ENCODE data around the gene PTPN1.

The PTPN1 gene

DNA sequence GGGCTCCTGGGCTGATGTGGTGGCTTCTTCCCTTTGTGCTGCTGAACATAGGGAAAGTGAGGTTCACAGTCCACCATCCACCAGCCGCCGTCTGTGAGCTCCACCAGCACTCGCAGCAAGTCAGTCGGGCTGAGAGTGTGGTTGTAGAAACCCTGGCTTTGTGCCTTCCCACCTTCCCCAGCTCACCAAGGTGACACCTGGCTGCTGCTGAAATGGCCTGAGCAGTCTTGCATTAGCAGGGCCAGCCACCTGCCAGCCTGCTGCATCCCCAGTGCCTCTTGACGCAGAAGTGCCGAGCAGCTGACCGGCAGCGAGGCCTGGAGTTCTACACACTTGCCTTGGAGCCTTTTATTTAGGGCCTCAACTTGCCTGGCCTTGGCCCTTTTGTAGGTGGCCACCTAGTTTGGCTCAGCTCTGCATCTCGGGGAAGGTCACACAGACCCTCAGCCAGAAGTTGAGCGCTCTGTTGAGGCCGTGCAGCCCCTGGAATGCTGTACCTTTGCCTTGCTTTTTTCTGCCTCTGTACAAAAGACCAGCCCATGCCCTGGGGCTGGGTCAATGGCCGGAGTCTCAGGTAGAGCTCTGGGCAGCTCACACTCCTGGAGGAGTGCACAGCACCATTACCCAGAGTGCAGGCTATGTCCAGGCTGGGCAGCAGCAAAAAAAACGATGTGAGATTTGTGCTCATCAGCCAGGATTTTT, 76.5 kb downstream of the PTPN1 start:
- Histone ChIP-seq H3K4me1 (ENCODE audit: insufficient read depth, low read length) (no peaks in the 10 kb centered on the region), H3K9ac (ENCODE audit: low read depth, low read length) (no peak overlapping the region), H3K36me3 (ENCODE audit: insufficient read depth, low read depth, low read length) (peaks cover 37% of the 10 kb centered on the region), H3K9me3 (ENCODE audit: insufficient read depth, low read depth, low read length) (no peaks in the 10 kb centered on the region), H3K27ac (ENCODE audit: low read length) (no peak overlapping the region), H3K4me3 (ENCODE audit: low read length) (no peak overlapping the region), H3K27me3 (ENCODE audit: insufficient read depth, low read length) (no peaks in the 10 kb centered on the region)

GRCh38 chr20:50587291-50587961, 77.2 kb downstream of the PTPN1 start:
- no peaks in the 10 kb centered on the region for H3K27me3 ChIP-seq (ENCODE audit: insufficient read depth, low read length)
- no peak overlapping the region for H3K9ac ChIP-seq (ENCODE audit: low read depth, low read length)
- peaks cover 31% of the 10 kb centered on the region for H3K36me3 ChIP-seq (ENCODE audit: insufficient read depth, low read depth, low read length)
- no peak overlapping the region for H3K4me3 ChIP-seq (ENCODE audit: low read length)
- no peak overlapping the region for H3K27ac ChIP-seq (ENCODE audit: low read length)
- no peaks in the 10 kb centered on the region for H3K4me1 ChIP-seq (ENCODE audit: insufficient read depth, low read length)
- no peaks in the 10 kb centered on the region for H3K9me3 ChIP-seq (ENCODE audit: insufficient read depth, low read depth, low read length)

- Histone ChIP-seq H3K4me3 (ENCODE audit: low read length) (no peak overlapping the region), H3K27me3 (ENCODE audit: insufficient read depth, low read length) (no peaks in the 10 kb centered on the region), H3K36me3 (ENCODE audit: insufficient read depth, low read depth, low read length) (peaks cover 24% of the 10 kb centered on the region), H3K9ac (ENCODE audit: low read depth, low read length) (no peak overlapping the region), H3K9me3 (ENCODE audit: insufficient read depth, low read depth, low read length) (no peaks in the 10 kb centered on the region), H3K27ac (ENCODE audit: low read length) (no peak overlapping the region), H3K4me1 (ENCODE audit: insufficient read depth, low read length) (no peaks in the 10 kb centered on the region)
Observed at GRCh38 chr20:50588034-50588736, 78.0 kb downstream of the PTPN1 start.

DNA sequence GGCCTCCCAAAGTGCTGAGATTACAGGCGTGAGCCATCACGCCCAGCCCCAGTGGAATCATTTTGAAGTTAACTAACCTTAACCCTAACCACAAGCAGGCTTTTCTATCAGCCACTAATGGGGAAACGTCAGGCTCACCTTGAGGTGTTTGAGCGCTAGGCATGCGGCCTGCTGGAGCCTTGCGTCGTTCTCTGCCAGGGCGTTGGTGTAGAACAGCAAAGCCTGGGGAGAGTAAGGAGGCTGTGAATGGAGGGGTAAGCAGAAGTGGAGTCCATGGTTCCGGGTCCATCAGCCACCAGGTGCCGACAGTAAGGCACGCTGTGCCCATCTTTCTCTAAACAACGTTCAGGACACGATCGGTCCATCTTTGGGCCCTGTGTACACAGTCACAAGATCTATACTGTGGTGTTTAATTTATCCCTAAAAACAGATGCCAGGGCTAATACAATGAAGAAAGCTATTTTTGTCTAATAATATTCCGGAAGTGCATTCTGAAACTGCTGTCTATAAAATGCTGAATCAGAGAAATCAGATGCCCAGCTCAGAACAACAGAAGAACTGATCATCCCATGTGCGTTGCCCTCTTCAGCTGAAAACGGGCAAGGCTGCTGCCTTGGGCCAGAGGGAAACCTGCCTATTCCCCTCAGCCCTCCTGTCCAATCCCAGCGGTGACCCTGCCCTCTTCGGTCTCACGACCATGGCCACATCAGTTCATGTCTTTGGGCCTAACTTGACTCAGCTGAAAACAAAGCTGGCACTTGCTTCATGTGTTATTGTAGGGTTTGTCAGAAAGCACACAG, 79.6 kb downstream of the PTPN1 start:
- no peak overlapping the region for H3K4me3 ChIP-seq (ENCODE audit: low read length)
- no peaks in the 10 kb centered on the region for H3K4me1 ChIP-seq (ENCODE audit: insufficient read depth, low read length)
- no peaks in the 10 kb centered on the region for H3K9me3 ChIP-seq (ENCODE audit: insufficient read depth, low read depth, low read length)
- H3K27ac ChIP-seq (ENCODE audit: low read length), result no peak overlapping the region
- H3K9ac ChIP-seq (ENCODE audit: low read depth, low read length), result no peak overlapping the region
- H3K36me3 ChIP-seq (ENCODE audit: insufficient read depth, low read depth, low read length), result peaks cover 15% of the 10 kb centered on the region; the same call in 1 of the 2 replicates
- no peaks in the 10 kb centered on the region for H3K27me3 ChIP-seq (ENCODE audit: insufficient read depth, low read length)

- H3K9ac ChIP-seq (ENCODE audit: low read depth, low read length), result no peak overlapping the region
- H3K36me3 ChIP-seq (ENCODE audit: insufficient read depth, low read depth, low read length), result peaks cover 15% of the 10 kb centered on the region; the same call in 1 of the 2 replicates
- no peak overlapping the region for H3K27ac ChIP-seq (ENCODE audit: low read length)
- H3K4me1 ChIP-seq (ENCODE audit: insufficient read depth, low read length), result no peaks in the 10 kb centered on the region
- H3K4me3 ChIP-seq (ENCODE audit: low read length), result no peak overlapping the region
- H3K27me3 ChIP-seq (ENCODE audit: insufficient read depth, low read length), result no peaks in the 10 kb centered on the region
- H3K9me3 ChIP-seq (ENCODE audit: insufficient read depth, low read depth, low read length), result no peaks in the 10 kb centered on the region
Observed at GRCh38 chr20:50590348-50590664, 80.1 kb downstream of the PTPN1 start.

GRCh38 chr20:50591233-50591852, 81.2 kb downstream of the PTPN1 start:
- no peak overlapping the region for H3K9ac ChIP-seq (ENCODE audit: low read depth, low read length)
- no peak overlapping the region for H3K27ac ChIP-seq (ENCODE audit: low read length)
- peaks cover 6% of the 10 kb centered on the region; the same call in 1 of the 2 replicates for H3K4me1 ChIP-seq (ENCODE audit: insufficient read depth, low read length)
- H3K4me3 ChIP-seq (ENCODE audit: low read length), result no peak overlapping the region
- peaks cover 12% of the 10 kb centered on the region; the same call in 1 of the 2 replicates for H3K36me3 ChIP-seq (ENCODE audit: insufficient read depth, low read depth, low read length)
- H3K9me3 ChIP-seq (ENCODE audit: insufficient read depth, low read depth, low read length), result no peaks in the 10 kb centered on the region
- no peaks in the 10 kb centered on the region for H3K27me3 ChIP-seq (ENCODE audit: insufficient read depth, low read length)

DNA sequence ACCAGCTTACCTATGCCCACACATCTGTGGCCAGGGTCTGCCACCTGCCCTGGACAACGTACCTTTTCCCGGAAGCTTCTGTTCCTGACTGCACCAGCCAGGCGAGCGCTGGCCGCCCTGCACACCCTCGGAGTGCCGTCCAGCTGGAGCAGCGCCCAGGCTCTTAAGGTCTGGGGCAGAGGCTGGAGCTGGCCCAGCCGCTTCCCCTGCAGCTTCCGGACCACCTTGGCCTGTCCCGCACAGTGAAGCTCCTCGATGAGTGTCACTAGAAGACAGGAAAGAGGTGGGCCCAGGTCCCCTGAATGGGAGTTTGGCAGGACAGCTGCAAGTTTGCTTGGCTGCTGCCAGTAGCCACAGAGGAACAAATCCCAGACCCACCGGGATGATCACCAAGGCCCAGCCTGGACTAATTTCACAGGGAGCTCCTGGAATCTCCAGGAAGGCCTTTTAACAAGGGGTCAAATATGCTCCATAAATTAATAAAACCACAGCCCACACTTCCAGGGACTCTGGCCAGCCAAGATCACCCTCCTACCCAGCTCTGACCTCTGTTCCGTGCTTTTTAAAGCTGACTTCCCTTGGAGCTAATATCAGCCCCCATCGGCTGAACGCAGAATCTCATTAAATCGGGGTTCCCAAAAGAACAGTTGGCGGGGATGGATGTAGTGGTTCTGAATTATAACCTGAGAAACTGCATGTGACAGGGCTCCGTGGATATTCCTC, 82.3 kb downstream of the PTPN1 start:
- Histone ChIP-seq H3K36me3 (ENCODE audit: insufficient read depth, low read depth, low read length) (0 out of 2 replicates have a peak, but pooled peaks cover 4% of the 10 kb centered on the region), H3K4me1 (ENCODE audit: insufficient read depth, low read length) (peaks cover 9% of the 10 kb centered on the region; the same call in 1 of the 2 replicates), H3K27ac (ENCODE audit: low read length) (no peak overlapping the region), H3K9me3 (ENCODE audit: insufficient read depth, low read depth, low read length) (no peaks in the 10 kb centered on the region), H3K4me3 (ENCODE audit: low read length) (no peak overlapping the region), H3K9ac (ENCODE audit: low read depth, low read length) (no peak overlapping the region), H3K27me3 (ENCODE audit: insufficient read depth, low read length) (no peaks in the 10 kb centered on the region)

DNA sequence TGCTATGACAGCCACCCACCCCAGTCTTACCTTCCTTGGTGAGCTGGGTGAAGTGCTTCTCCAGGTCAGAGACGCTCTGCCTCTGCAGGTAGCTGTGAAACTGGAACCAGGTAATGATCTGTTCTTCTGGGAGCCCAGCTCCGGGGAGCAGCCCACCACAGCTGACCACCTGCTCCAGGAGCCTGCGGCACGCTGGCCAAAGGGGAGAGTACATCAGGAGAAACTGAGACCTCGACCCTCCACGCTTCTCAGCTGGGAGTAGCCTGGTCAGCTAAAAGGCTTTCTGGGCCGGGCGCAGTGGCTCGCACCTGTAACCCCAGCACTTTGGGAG, 82.8 kb downstream of the PTPN1 start:
- H3K9me3 ChIP-seq (ENCODE audit: insufficient read depth, low read depth, low read length), result no peaks in the 10 kb centered on the region
- H3K36me3 ChIP-seq (ENCODE audit: insufficient read depth, low read depth, low read length), result 0 out of 2 replicates have a peak, but pooled peaks cover 4% of the 10 kb centered on the region
- no peaks in the 10 kb centered on the region for H3K27me3 ChIP-seq (ENCODE audit: insufficient read depth, low read length)
- H3K4me1 ChIP-seq (ENCODE audit: insufficient read depth, low read length), result peaks cover 9% of the 10 kb centered on the region; the same call in 1 of the 2 replicates
- no peak overlapping the region for H3K9ac ChIP-seq (ENCODE audit: low read depth, low read length)
- H3K4me3 ChIP-seq (ENCODE audit: low read length), result no peak overlapping the region
- H3K27ac ChIP-seq (ENCODE audit: low read length), result no peak overlapping the region

GRCh38 chr20:50594231-50594590, 84.0 kb downstream of the PTPN1 start:
- no peaks in the 10 kb centered on the region for H3K27me3 ChIP-seq (ENCODE audit: insufficient read depth, low read length)
- no peak overlapping the region for H3K4me3 ChIP-seq (ENCODE audit: low read length)
- H3K9me3 ChIP-seq (ENCODE audit: insufficient read depth, low read depth, low read length), result no peaks in the 10 kb centered on the region
- no peak overlapping the region for H3K27ac ChIP-seq (ENCODE audit: low read length)
- 0 out of 2 replicates have a peak, but pooled peaks cover 4% of the 10 kb centered on the region for H3K36me3 ChIP-seq (ENCODE audit: insufficient read depth, low read depth, low read length)
- H3K9ac ChIP-seq (ENCODE audit: low read depth, low read length), result no peak overlapping the region
- peaks cover 9% of the 10 kb centered on the region; the same call in 1 of the 2 replicates for H3K4me1 ChIP-seq (ENCODE audit: insufficient read depth, low read length)

- Histone ChIP-seq H3K27ac (ENCODE audit: low read length) (no peak overlapping the region), H3K9me3 (ENCODE audit: insufficient read depth, low read depth, low read length) (no peaks in the 10 kb centered on the region), H3K4me1 (ENCODE audit: insufficient read depth, low read length) (peaks cover 9% of the 10 kb centered on the region; the same call in 1 of the 2 replicates), H3K27me3 (ENCODE audit: insufficient read depth, low read length) (no peaks in the 10 kb centered on the region), H3K9ac (ENCODE audit: low read depth, low read length) (no peak overlapping the region), H3K4me3 (ENCODE audit: low read length) (no peak overlapping the region), H3K36me3 (ENCODE audit: insufficient read depth, low read depth, low read length) (no peaks in the 10 kb centered on the region)
Observed at GRCh38 chr20:50594591-50595432, 84.6 kb downstream of the PTPN1 start.

All from iPS-20b (cell line).